ENCODE data around the gene STX8. TPM values are rescaled to one million over a fixed set of nuclear protein-coding genes. Genes with fewer than 3 reads are reported as not detected.
"Not testable (repeated sequence)": the region's sequence is repeated elsewhere in the genome, so short reads cannot be mapped to it uniquely, and the experiment has no call there.

The STX8 gene
- total RNA-seq, 1 donor, result 19.7 TPM

GRCh38 chr17:9355846-9356245 lies 219.8 kb downstream of the STX8 start:
- no peak for DNase-seq (ENCODE audit: low read depth in 2 of 3, low spot score in 2 of 3)

GRCh38 chr17:9355231-9355630 lies 220.4 kb downstream of the STX8 start:
- not testable (repeated sequence) for DNase-seq (ENCODE audit: low read depth in 2 of 3, low spot score in 2 of 3)

GRCh38 chr17:9350080-9350479 lies 225.5 kb downstream of the STX8 start:
- DNase-seq (ENCODE audit: low read depth in 2 of 3, low spot score in 2 of 3), result peak in 1 of 3 donors; percentile 34

GRCh38 chr17:9346296-9346926 lies 229.2 kb downstream of the STX8 start:
- peak in 1 of 3 donors; percentile 69 for DNase-seq (ENCODE audit: low read depth in 2 of 3, low spot score in 2 of 3)

- no peak for DNase-seq (ENCODE audit: low read depth in 2 of 3, low spot score in 2 of 3)
These were observed 232.1 kb downstream of the STX8 start for GRCh38 chr17:9343516-9343915.

- no peak for DNase-seq (ENCODE audit: low read depth in 2 of 3, low spot score in 2 of 3)
These were observed 233.4 kb downstream of the STX8 start for GRCh38 chr17:9342225-9342624.

GRCh38 chr17:9339958-9340357 lies 235.7 kb downstream of the STX8 start:
- DNase-seq (ENCODE audit: low read depth in 2 of 3, low spot score in 2 of 3), result no peak

- DNase-seq (ENCODE audit: low read depth in 2 of 3, low spot score in 2 of 3), result not testable (repeated sequence)
These were observed 236.1 kb downstream of the STX8 start for GRCh38 chr17:9339482-9339881.

GRCh38 chr17:9336817-9337216 lies 238.8 kb downstream of the STX8 start:
- no peak for DNase-seq (ENCODE audit: low read depth in 2 of 3, low spot score in 2 of 3)

GRCh38 chr17:9334536-9335446 lies 240.8 kb downstream of the STX8 start:
- DNase-seq (ENCODE audit: low read depth in 2 of 3, low spot score in 2 of 3), result no peak

- DNase-seq (ENCODE audit: low read depth in 2 of 3, low spot score in 2 of 3), result no peak
These were observed 243.5 kb downstream of the STX8 start for GRCh38 chr17:9332132-9332494.

- no peak for DNase-seq (ENCODE audit: low read depth in 2 of 3, low spot score in 2 of 3)
These were observed 244.1 kb downstream of the STX8 start for GRCh38 chr17:9331279-9332131.

GRCh38 chr17:9330611-9331271 lies 244.9 kb downstream of the STX8 start:
- no peak for DNase-seq (ENCODE audit: low read depth in 2 of 3, low spot score in 2 of 3)

GRCh38 chr17:9330141-9330540 lies 245.5 kb downstream of the STX8 start:
- no peak for DNase-seq (ENCODE audit: low read depth in 2 of 3, low spot score in 2 of 3)

- no peak for DNase-seq (ENCODE audit: low read depth in 2 of 3, low spot score in 2 of 3)
These were observed 246.2 kb downstream of the STX8 start for GRCh38 chr17:9329251-9329921.

- no peak for DNase-seq (ENCODE audit: low read depth in 2 of 3, low spot score in 2 of 3)
These were observed 250.8 kb downstream of the STX8 start for GRCh38 chr17:9324864-9325263.

GRCh38 chr17:9322326-9322725 lies 253.3 kb downstream of the STX8 start:
- peak in 1 of 3 donors; percentile 5 for DNase-seq (ENCODE audit: low read depth in 2 of 3, low spot score in 2 of 3)

GRCh38 chr17:9321890-9322289 lies 253.7 kb downstream of the STX8 start:
- DNase-seq (ENCODE audit: low read depth in 2 of 3, low spot score in 2 of 3), result no peak

GRCh38 chr17:9315360-9315759 lies 260.3 kb downstream of the STX8 start:
- DNase-seq (ENCODE audit: low read depth in 2 of 3, low spot score in 2 of 3), result no peak

- DNase-seq (ENCODE audit: low read depth in 2 of 3, low spot score in 2 of 3), result no peak
These were observed 262.3 kb downstream of the STX8 start for GRCh38 chr17:9313346-9313745.
